Ishikawa (cell line): ENCODE results near the gene GPLD1.

Experiments
- CEBPB ChIP-seq: IDR thresholded peaks from 2 replicates; pipeline ENCODE4 v1.6.1; 2012
- CREB1 ChIP-seq: IDR thresholded peaks from 2 replicates; pipeline ENCODE4 v1.6.1; 2012; ENCODE audit warnings: low read depth
- EGR1 ChIP-seq: IDR thresholded peaks from 2 replicates; pipeline ENCODE4 v1.6.1; 2012
- EP300 ChIP-seq: IDR thresholded peaks from 2 replicates; pipeline ENCODE4 v1.6.1; 2012; ENCODE audit warnings: borderline replicate concordance
- FOXM1 ChIP-seq: IDR thresholded peaks from 2 replicates; pipeline ENCODE4 v1.6.1; 2012; ENCODE audit warnings: low read depth, borderline replicate concordance
- MAX ChIP-seq: IDR thresholded peaks from 2 replicates; pipeline ENCODE4 v1.6.1; 2012
- NFIC ChIP-seq: IDR thresholded peaks from 2 replicates; pipeline ENCODE4 v1.6.1; 2012
- RAD21 ChIP-seq: IDR thresholded peaks from 2 replicates; pipeline ENCODE4 v1.6.1; 2012; ENCODE audit warnings: low read depth
- REST ChIP-seq: IDR thresholded peaks from 2 replicates; pipeline ENCODE4 v1.6.1; 2012; ENCODE audit warnings: low read depth, mild to moderate bottlenecking
- TAF1 ChIP-seq: IDR thresholded peaks from 2 replicates; pipeline ENCODE4 v1.6.1; 2012; ENCODE audit warnings: low read depth, mild to moderate bottlenecking
- TCF12 ChIP-seq: IDR thresholded peaks from 2 replicates; pipeline ENCODE4 v1.6.1; 2012; ENCODE audit warnings: low read depth
- TEAD4 ChIP-seq: IDR thresholded peaks from 2 replicates; pipeline ENCODE4 v1.6.1; 2012
- USF1 ChIP-seq: IDR thresholded peaks from 2 replicates; pipeline ENCODE4 v1.6.1; 2012
- YY1 ChIP-seq: IDR thresholded peaks from 2 replicates; pipeline ENCODE4 v1.6.1; 2012; ENCODE audit warnings: low read depth
- ZBTB7A ChIP-seq: IDR thresholded peaks from 2 replicates; pipeline ENCODE4 v1.6.1; 2012; ENCODE audit warnings: low read depth

Gene GPLD1

GRCh38 chr6:24477070-24477469 lies 12.3 kb downstream of the GPLD1 start:
- TF ChIP-seq ZBTB7A, result no peak
- TF ChIP-seq CREB1, result no peak

GRCh38 chr6:24476631-24477030 lies 12.7 kb downstream of the GPLD1 start:
- TF ChIP-seq NFIC (no peak), TCF12 (no peak), USF1 (no peak), MAX (no peak), REST (no peak), RAD21 (no peak), EP300 (no peak), TEAD4 (no peak), TAF1 (no peak), CREB1 (no peak), YY1 (no peak)

GRCh38 chr6:24472181-24472580 lies 17.2 kb downstream of the GPLD1 start:
- TF ChIP-seq EP300, result no peak
- no peak for TF ChIP-seq RAD21
- no peak for TF ChIP-seq NFIC
- no peak for TF ChIP-seq FOXM1
- no peak for TF ChIP-seq TAF1
- no peak for TF ChIP-seq MAX
- no peak for TF ChIP-seq CEBPB

- no peak for TF ChIP-seq CREB1
- no peak for TF ChIP-seq REST
- no peak for TF ChIP-seq TAF1
- TF ChIP-seq CEBPB, result no peak
- TF ChIP-seq TCF12, result no peak
- no peak for TF ChIP-seq MAX
- TF ChIP-seq USF1, result no peak
- TF ChIP-seq FOXM1, result no peak
- no peak for TF ChIP-seq TEAD4
- no peak for TF ChIP-seq YY1
- TF ChIP-seq NFIC, result no peak
- TF ChIP-seq EGR1, result no peak
Observed at GRCh38 chr6:24469811-24470210, 19.6 kb downstream of the GPLD1 start.

- no peak for TF ChIP-seq TCF12
- no peak for TF ChIP-seq REST
- no peak for TF ChIP-seq USF1
- no peak for TF ChIP-seq ZBTB7A
- TF ChIP-seq NFIC, result no peak
- no peak for TF ChIP-seq FOXM1
- TF ChIP-seq TAF1, result no peak
- no peak for TF ChIP-seq EGR1
Observed at GRCh38 chr6:24464253-24465038, 24.9 kb downstream of the GPLD1 start.
